IPS-20b (cell line): Measurements from ENCODE around the gene ALDH1L1.

Experiments
- H3K27ac ChIP-seq: one replicate; pipeline ENCODE4 v1.5.1; 2013; ENCODE audit warnings: low read length
- H3K27me3 ChIP-seq: 2 replicates; pipeline ENCODE4 v1.6.1; 2013; ENCODE audit warnings: mild to moderate bottlenecking, low read length, inconsistent platforms; ENCODE audit not compliant: insufficient read depth
- H3K36me3 ChIP-seq: 2 replicates; pipeline ENCODE4 v1.6.1; 2013; ENCODE audit warnings: low read depth, mild to moderate bottlenecking, inconsistent platforms, low read length, moderate library complexity; ENCODE audit not compliant: insufficient read depth
- H3K4me1 ChIP-seq: 2 replicates; pipeline ENCODE4 v1.6.1; 2013; ENCODE audit warnings: mild to moderate bottlenecking, control low read depth, inconsistent platforms, low read length, moderate library complexity; ENCODE audit not compliant: insufficient read depth
- H3K4me3 ChIP-seq: 2 replicates; pipeline ENCODE4 v1.5.1; 2013; ENCODE audit warnings: mild to moderate bottlenecking, low read length, inconsistent platforms
- H3K9ac ChIP-seq: 2 replicates; pipeline ENCODE4 v1.6.1; 2013; ENCODE audit warnings: low read depth, mild to moderate bottlenecking, inconsistent platforms, low read length, moderate library complexity
- H3K9me3 ChIP-seq: 2 replicates; pipeline ENCODE4 v1.6.1; 2013; ENCODE audit warnings: mild to moderate bottlenecking, low read depth, low read length, inconsistent platforms; ENCODE audit not compliant: insufficient read depth

ALDH1L1 gene

GRCh38 chr3:126152458-126152857 lies 27.9 kb downstream of the ALDH1L1 start:
- H3K27ac ChIP-seq, result no peak overlapping the region
- H3K4me3 ChIP-seq, result no peak overlapping the region
- no peaks in the 10 kb centered on the region for H3K4me1 ChIP-seq
- H3K9me3 ChIP-seq, result no peaks in the 10 kb centered on the region
- no peaks in the 10 kb centered on the region for H3K36me3 ChIP-seq
- no peak overlapping the region for H3K9ac ChIP-seq
- H3K27me3 ChIP-seq, result no peaks in the 10 kb centered on the region

- H3K9ac ChIP-seq, result no peak overlapping the region
- H3K36me3 ChIP-seq, result no peaks in the 10 kb centered on the region
- no peaks in the 10 kb centered on the region for H3K9me3 ChIP-seq
- no peaks in the 10 kb centered on the region for H3K4me1 ChIP-seq
- no peak overlapping the region for H3K27ac ChIP-seq
- H3K27me3 ChIP-seq, result no peaks in the 10 kb centered on the region
- H3K4me3 ChIP-seq, result no peak overlapping the region
Measured at GRCh38 chr3:126151562-126152302, 28.7 kb downstream of the ALDH1L1 start.

- Histone ChIP-seq H3K4me1 (no peaks in the 10 kb centered on the region), H3K27ac (no peak overlapping the region), H3K9me3 (no peaks in the 10 kb centered on the region), H3K36me3 (no peaks in the 10 kb centered on the region), H3K4me3 (no peak overlapping the region), H3K27me3 (no peaks in the 10 kb centered on the region), H3K9ac (no peak overlapping the region)
Measured at GRCh38 chr3:126149960-126150515, 30.3 kb downstream of the ALDH1L1 start.

GRCh38 chr3:126149256-126149902 lies 31.0 kb downstream of the ALDH1L1 start:
- no peaks in the 10 kb centered on the region for H3K4me1 ChIP-seq
- H3K9ac ChIP-seq, result no peak overlapping the region
- H3K4me3 ChIP-seq, result no peak overlapping the region
- no peaks in the 10 kb centered on the region for H3K27me3 ChIP-seq
- H3K27ac ChIP-seq, result no peak overlapping the region
- H3K9me3 ChIP-seq, result no peaks in the 10 kb centered on the region
- H3K36me3 ChIP-seq, result no peaks in the 10 kb centered on the region

GRCh38 chr3:126147932-126148683 lies 32.3 kb downstream of the ALDH1L1 start:
- H3K27ac ChIP-seq, result no peak overlapping the region
- no peaks in the 10 kb centered on the region for H3K36me3 ChIP-seq
- no peaks in the 10 kb centered on the region for H3K4me1 ChIP-seq
- H3K9ac ChIP-seq, result no peak overlapping the region
- no peak overlapping the region for H3K4me3 ChIP-seq
- H3K9me3 ChIP-seq, result no peaks in the 10 kb centered on the region
- no peaks in the 10 kb centered on the region for H3K27me3 ChIP-seq

GRCh38 chr3:126147147-126147931 lies 33.0 kb downstream of the ALDH1L1 start:
- no peaks in the 10 kb centered on the region for H3K36me3 ChIP-seq
- H3K4me1 ChIP-seq, result no peaks in the 10 kb centered on the region
- H3K27me3 ChIP-seq, result no peaks in the 10 kb centered on the region
- no peaks in the 10 kb centered on the region for H3K9me3 ChIP-seq
- H3K9ac ChIP-seq, result no peak overlapping the region
- H3K4me3 ChIP-seq, result no peak overlapping the region
- no peak overlapping the region for H3K27ac ChIP-seq

- Histone ChIP-seq H3K4me1 (no peaks in the 10 kb centered on the region), H3K36me3 (no peaks in the 10 kb centered on the region), H3K9ac (no peak overlapping the region), H3K27ac (no peak overlapping the region), H3K27me3 (no peaks in the 10 kb centered on the region), H3K9me3 (no peaks in the 10 kb centered on the region), H3K4me3 (no peak overlapping the region)
Measured at GRCh38 chr3:126146525-126147146, 33.8 kb downstream of the ALDH1L1 start.

GRCh38 chr3:126146034-126146433 lies 34.4 kb downstream of the ALDH1L1 start:
- Histone ChIP-seq H3K4me1 (no peaks in the 10 kb centered on the region), H3K27me3 (no peaks in the 10 kb centered on the region)

GRCh38 chr3:126142652-126143051 lies 37.7 kb downstream of the ALDH1L1 start:
- Histone ChIP-seq H3K9ac (no peak overlapping the region), H3K27me3 (no peaks in the 10 kb centered on the region), H3K9me3 (no peaks in the 10 kb centered on the region), H3K36me3 (no peaks in the 10 kb centered on the region), H3K4me1 (no peaks in the 10 kb centered on the region), H3K4me3 (no peak overlapping the region), H3K27ac (no peak overlapping the region)

More at GRCh38 chr3:126146034-126146433, 34.4 kb downstream of the ALDH1L1 start:
- no peaks in the 10 kb centered on the region for H3K9me3 ChIP-seq
- H3K27ac ChIP-seq, result no peak overlapping the region
- H3K9ac ChIP-seq, result no peak overlapping the region
- H3K4me3 ChIP-seq, result no peak overlapping the region
- H3K36me3 ChIP-seq, result no peaks in the 10 kb centered on the region

- Histone ChIP-seq H3K36me3 (no peaks in the 10 kb centered on the region), H3K4me1 (peaks cover 6% of the 10 kb centered on the region; the same call in 1 of the 2 replicates), H3K9me3 (no peaks in the 10 kb centered on the region), H3K4me3 (no peak overlapping the region), H3K27me3 (peaks cover 18% of the 10 kb centered on the region), H3K27ac (no peak overlapping the region), H3K9ac (no peak overlapping the region)
Measured at GRCh38 chr3:126137490-126138130, 42.8 kb downstream of the ALDH1L1 start.
